ACC112 (cell line): Measurements from ENCODE around the gene KCNE5.
"Not testable (repeated sequence)": the region's sequence is repeated elsewhere in the genome, so short reads cannot be mapped to it uniquely, and the experiment has no call there.

ENCODE experiments used
- H2AFZ ChIP-seq: fragments of 200-600 bp; sonication (generic); one replicate; pipeline ENCODE4 v1.6.0; 2017; ENCODE audit warnings: antibody characterized with exemption, low read length; ENCODE audit not compliant: unreplicated experiment
- H3K27ac ChIP-seq: fragments of 200-600 bp; sonication (generic); 2 replicates; pipeline ENCODE4 v1.5.1; 2014; ENCODE audit warnings: low read depth, mild to moderate bottlenecking, antibody characterized with exemption, low read length, moderate library complexity
- H3K27me3 ChIP-seq: fragments of 200-600 bp; sonication (generic); 2 replicates; pipeline ENCODE4 v1.6.1; 2014; ENCODE audit warnings: mild to moderate bottlenecking, antibody characterized with exemption, low read length, moderate library complexity, mixed read lengths; ENCODE audit not compliant: insufficient read depth
- H3K36me3 ChIP-seq: fragments of 200-600 bp; sonication (generic); 2 replicates; pipeline ENCODE4 v1.6.1; 2016; ENCODE audit warnings: mild to moderate bottlenecking, antibody characterized with exemption, low read length, moderate library complexity, mixed read lengths; ENCODE audit not compliant: insufficient read depth
- H3K4me1 ChIP-seq: fragments of 200-600 bp; sonication (generic); one replicate; pipeline ENCODE4 v1.6.1; 2016; ENCODE audit warnings: low read length, mixed read lengths; ENCODE audit not compliant: insufficient read depth, unreplicated experiment, control insufficient read depth
- H3K4me3 ChIP-seq: fragments of 200-600 bp; sonication (generic); 2 replicates; pipeline ENCODE4 v1.5.1; 2014; ENCODE audit warnings: mild to moderate bottlenecking, low read depth, low read length
- H3K79me2 ChIP-seq: fragments of 200-600 bp; sonication (generic); one replicate; pipeline ENCODE4 v1.6.0; 2016; ENCODE audit warnings: low read length; ENCODE audit not compliant: control insufficient read depth, unreplicated experiment, insufficient read depth

The KCNE5 gene

GRCh38 chrX:109624641-109625616, at the start of gene KCNE5:
Gene KCNE5, minus strand, starts transcription at chrX:109625172. Its CDS starts 152 bp downstream, at chrX:109625020.
- no peak within 1 kb of the TSS for H3K4me3 ChIP-seq
- no peak within 1 kb of the TSS for H3K27ac ChIP-seq
- H3K27me3 ChIP-seq, result no peaks in the 10 kb centered on the region
- H3K79me2 ChIP-seq, result no peaks in the 10 kb centered on the region
- H3K36me3 ChIP-seq, result no peaks in the 10 kb centered on the region
- no peaks in the 10 kb centered on the region for H3K4me1 ChIP-seq
- H2AFZ ChIP-seq, result no peak within 1 kb of the TSS

- Histone ChIP-seq H3K79me2 (no peaks in the 10 kb centered on the region), H3K4me3 (no peak overlapping the region), H2AFZ (no peak overlapping the region), H3K36me3 (peaks cover 24% of the 10 kb centered on the region), H3K4me1 (no peaks in the 10 kb centered on the region), H3K27me3 (no peaks in the 10 kb centered on the region), H3K27ac (no peak overlapping the region)
These were observed 47.3 kb upstream of the KCNE5 start for GRCh38 chrX:109672239-109672638.

- H3K79me2 ChIP-seq, H3K27ac ChIP-seq, H3K4me3 ChIP-seq, H2AFZ ChIP-seq, H3K27me3 ChIP-seq, H3K4me1 ChIP-seq: not testable (repeated sequence)
- peaks cover 24% of the 10 kb centered on the region for H3K36me3 ChIP-seq
These were observed 46.2 kb upstream of the KCNE5 start for GRCh38 chrX:109671170-109671569.

- no peaks in the 10 kb centered on the region for H3K4me1 ChIP-seq
- H2AFZ ChIP-seq, result no peak overlapping the region
- no peak overlapping the region for H3K4me3 ChIP-seq
- no peak overlapping the region for H3K27ac ChIP-seq
- H3K36me3 ChIP-seq, result peaks cover 9% of the 10 kb centered on the region
- no peaks in the 10 kb centered on the region for H3K27me3 ChIP-seq
- H3K79me2 ChIP-seq, result no peaks in the 10 kb centered on the region
These were observed 43.0 kb upstream of the KCNE5 start for GRCh38 chrX:109667986-109668385.

- H3K4me3 ChIP-seq, result no peak overlapping the region
- H3K27me3 ChIP-seq, result no peaks in the 10 kb centered on the region
- H3K4me1 ChIP-seq, result peaks cover 4% of the 10 kb centered on the region
- H3K79me2 ChIP-seq, result peaks cover 2% of the 10 kb centered on the region
- no peak overlapping the region for H2AFZ ChIP-seq
- H3K27ac ChIP-seq, result 0 out of 2 replicates have a peak overlapping the region, but pooled peaks have one; percentile 19
- peaks cover 24% of the 10 kb centered on the region for H3K36me3 ChIP-seq
These were observed 35.6 kb upstream of the KCNE5 start for GRCh38 chrX:109660435-109661143.

- H2AFZ ChIP-seq, result no peak overlapping the region
- no peaks in the 10 kb centered on the region for H3K27me3 ChIP-seq
- no peak overlapping the region for H3K4me3 ChIP-seq
- peaks cover 5% of the 10 kb centered on the region for H3K79me2 ChIP-seq
- no peak overlapping the region for H3K27ac ChIP-seq
- H3K36me3 ChIP-seq, result peaks cover 22% of the 10 kb centered on the region
- peaks cover 4% of the 10 kb centered on the region for H3K4me1 ChIP-seq
These were observed 33.4 kb upstream of the KCNE5 start for GRCh38 chrX:109658391-109658790.

- not testable (repeated sequence) for H3K4me3 ChIP-seq, H3K27ac ChIP-seq, H2AFZ ChIP-seq, H3K4me1 ChIP-seq, H3K79me2 ChIP-seq, H3K27me3 ChIP-seq
- peaks cover 22% of the 10 kb centered on the region for H3K36me3 ChIP-seq
These were observed 32.4 kb upstream of the KCNE5 start for GRCh38 chrX:109657364-109657763.

GRCh38 chrX:109656774-109657173, 31.8 kb upstream of the KCNE5 start:
- no peaks in the 10 kb centered on the region for H3K27me3 ChIP-seq
- peaks cover 22% of the 10 kb centered on the region for H3K36me3 ChIP-seq
- H3K4me3 ChIP-seq, result no peak overlapping the region
- H3K4me1 ChIP-seq, result peaks cover 4% of the 10 kb centered on the region
- H2AFZ ChIP-seq, result no peak overlapping the region
- H3K79me2 ChIP-seq, result peaks cover 5% of the 10 kb centered on the region
- H3K27ac ChIP-seq, result no peak overlapping the region

- Histone ChIP-seq H3K4me3 (no peak overlapping the region), H3K36me3 (peaks cover 20% of the 10 kb centered on the region), H2AFZ (no peak overlapping the region), H3K27ac (no peak overlapping the region), H3K79me2 (peaks cover 8% of the 10 kb centered on the region), H3K27me3 (no peaks in the 10 kb centered on the region), H3K4me1 (peaks cover 1% of the 10 kb centered on the region)
These were observed 30.7 kb upstream of the KCNE5 start for GRCh38 chrX:109655502-109656201.

GRCh38 chrX:109654516-109655109, 29.6 kb upstream of the KCNE5 start:
- no peak overlapping the region for H2AFZ ChIP-seq
- no peak overlapping the region for H3K27ac ChIP-seq
- no peaks in the 10 kb centered on the region for H3K27me3 ChIP-seq

More at GRCh38 chrX:109654516-109655109, 29.6 kb upstream of the KCNE5 start:
- Histone ChIP-seq H3K79me2 (peaks cover 8% of the 10 kb centered on the region), H3K4me1 (no peaks in the 10 kb centered on the region), H3K4me3 (no peak overlapping the region), H3K36me3 (peaks cover 12% of the 10 kb centered on the region)
